ENCODE data around the gene ANO4. TPM values are rescaled to one million over a fixed set of nuclear protein-coding genes. Genes with fewer than 3 reads are reported as not detected.

ANO4 gene
- total RNA-seq, 1 donor from 2014 or later, result not detected

- CTCF ChIA-PET, result no interaction called here
- no peaks in the 10 kb centered on the region for H3K27me3 Mint-ChIP-seq
Measured at GRCh38 chr12:100897240-100897639, 102.7 kb downstream of the ANO4 start.

GRCh38 chr12:100899301-100899700 is 104.7 kb downstream of the ANO4 start:
- Mint-ChIP-seq H3K4me1 (no peaks in the 10 kb centered on the region), H3K9me3 (no peaks in the 10 kb centered on the region), H3K4me3 (no peak overlapping the region), H3K36me3 (ENCODE audit: low read depth) (no peaks in the 10 kb centered on the region), H3K27ac (no peak overlapping the region), H3K27me3 (no peaks in the 10 kb centered on the region)
- ATAC-seq (ENCODE audit: low read depth) (no peak), DNase-seq (no peak)
- intact Hi-C loops (cut with micrococcal nuclease), result no loop called here
- ChIA-PET POLR2A (no interaction called here), CTCF (no interaction called here)
- no peak for TF ChIP-seq CTCF (IDR thresholded peaks at IDR 0.05)

More at GRCh38 chr12:100897240-100897639, 102.7 kb downstream of the ANO4 start:
- H3K36me3 Mint-ChIP-seq (ENCODE audit: low read depth), result no peaks in the 10 kb centered on the region
- TF ChIP-seq CTCF (IDR thresholded peaks at IDR 0.05), result no peak
- H3K4me1 Mint-ChIP-seq, result no peaks in the 10 kb centered on the region
- POLR2A ChIA-PET, result no interaction called here
- ATAC-seq (ENCODE audit: low read depth) (no peak), DNase-seq (no peak)
- H3K9me3 Mint-ChIP-seq, result no peaks in the 10 kb centered on the region
- H3K4me3 Mint-ChIP-seq, result no peak overlapping the region
- H3K27ac Mint-ChIP-seq, result no peak overlapping the region
- intact Hi-C loops (cut with micrococcal nuclease), result no loop called here

- CTCF ChIA-PET, result no interaction called here
Measured at GRCh38 chr12:100900808-100901207, 106.2 kb downstream of the ANO4 start.

GRCh38 chr12:100901266-100901665 is 106.7 kb downstream of the ANO4 start:
- ChIA-PET POLR2A (no interaction called here), CTCF (no interaction called here)
- Mint-ChIP-seq H3K27me3 (no peaks in the 10 kb centered on the region), H3K36me3 (ENCODE audit: low read depth) (no peaks in the 10 kb centered on the region), H3K27ac (no peak overlapping the region), H3K9me3 (no peaks in the 10 kb centered on the region), H3K4me3 (no peak overlapping the region), H3K4me1 (no peaks in the 10 kb centered on the region)
- intact Hi-C loops (cut with micrococcal nuclease), result no loop called here
- DNase-seq, result no peak
- ATAC-seq (ENCODE audit: low read depth), result no peak
- TF ChIP-seq CTCF (IDR thresholded peaks at IDR 0.05), result no peak

More at GRCh38 chr12:100900808-100901207, 106.2 kb downstream of the ANO4 start:
- Mint-ChIP-seq H3K4me1 (no peaks in the 10 kb centered on the region), H3K27me3 (no peaks in the 10 kb centered on the region), H3K36me3 (ENCODE audit: low read depth) (no peaks in the 10 kb centered on the region), H3K9me3 (no peaks in the 10 kb centered on the region), H3K27ac (no peak overlapping the region), H3K4me3 (no peak overlapping the region)
- TF ChIP-seq CTCF (IDR thresholded peaks at IDR 0.05), result no peak
- no peak for ATAC-seq (ENCODE audit: low read depth)
- no peak for DNase-seq
- POLR2A ChIA-PET, result no interaction called here
- intact Hi-C loops (cut with micrococcal nuclease), result no loop called here

GRCh38 chr12:100904270-100904669 is 109.7 kb downstream of the ANO4 start:
- no peaks in the 10 kb centered on the region for H3K9me3 Mint-ChIP-seq
- intact Hi-C loops (cut with micrococcal nuclease), result no loop called here
- ChIA-PET POLR2A (no interaction called here), CTCF (no interaction called here)
- H3K4me3 Mint-ChIP-seq, result no peak overlapping the region
- H3K27me3 Mint-ChIP-seq, result no peaks in the 10 kb centered on the region
- no peak overlapping the region for H3K27ac Mint-ChIP-seq
- DNase-seq (no peak), ATAC-seq (ENCODE audit: low read depth) (no peak)
- TF ChIP-seq CTCF (IDR thresholded peaks at IDR 0.05), result no peak
- no peaks in the 10 kb centered on the region for H3K36me3 Mint-ChIP-seq (ENCODE audit: low read depth)
- no peaks in the 10 kb centered on the region for H3K4me1 Mint-ChIP-seq

Data from activated B cell treated with CpG ODN at 0.5 μM for 24 hours (primary cell).